GM18505 (cell line): ENCODE data around the gene CNTRL.
"Not testable (repeated sequence)": the region's sequence is repeated elsewhere in the genome, so short reads cannot be mapped to it uniquely, and the experiment has no call there.

Experiments used
- ATAC-seq: cut with Tn5 transposase; IDR thresholded peaks from one replicate; pipeline ENCODE4 v1.9.1; 2021; ENCODE audit not compliant: unreplicated experiment
- POLR2A ChIP-seq: IDR thresholded peaks from 4 replicates; pipeline ENCODE4 v1.6.1; 2011; ENCODE audit warnings: borderline replicate concordance; ENCODE audit not compliant: insufficient read depth, insufficient read length; ENCODE audit errors: extremely low read depth

The CNTRL gene, protein sequence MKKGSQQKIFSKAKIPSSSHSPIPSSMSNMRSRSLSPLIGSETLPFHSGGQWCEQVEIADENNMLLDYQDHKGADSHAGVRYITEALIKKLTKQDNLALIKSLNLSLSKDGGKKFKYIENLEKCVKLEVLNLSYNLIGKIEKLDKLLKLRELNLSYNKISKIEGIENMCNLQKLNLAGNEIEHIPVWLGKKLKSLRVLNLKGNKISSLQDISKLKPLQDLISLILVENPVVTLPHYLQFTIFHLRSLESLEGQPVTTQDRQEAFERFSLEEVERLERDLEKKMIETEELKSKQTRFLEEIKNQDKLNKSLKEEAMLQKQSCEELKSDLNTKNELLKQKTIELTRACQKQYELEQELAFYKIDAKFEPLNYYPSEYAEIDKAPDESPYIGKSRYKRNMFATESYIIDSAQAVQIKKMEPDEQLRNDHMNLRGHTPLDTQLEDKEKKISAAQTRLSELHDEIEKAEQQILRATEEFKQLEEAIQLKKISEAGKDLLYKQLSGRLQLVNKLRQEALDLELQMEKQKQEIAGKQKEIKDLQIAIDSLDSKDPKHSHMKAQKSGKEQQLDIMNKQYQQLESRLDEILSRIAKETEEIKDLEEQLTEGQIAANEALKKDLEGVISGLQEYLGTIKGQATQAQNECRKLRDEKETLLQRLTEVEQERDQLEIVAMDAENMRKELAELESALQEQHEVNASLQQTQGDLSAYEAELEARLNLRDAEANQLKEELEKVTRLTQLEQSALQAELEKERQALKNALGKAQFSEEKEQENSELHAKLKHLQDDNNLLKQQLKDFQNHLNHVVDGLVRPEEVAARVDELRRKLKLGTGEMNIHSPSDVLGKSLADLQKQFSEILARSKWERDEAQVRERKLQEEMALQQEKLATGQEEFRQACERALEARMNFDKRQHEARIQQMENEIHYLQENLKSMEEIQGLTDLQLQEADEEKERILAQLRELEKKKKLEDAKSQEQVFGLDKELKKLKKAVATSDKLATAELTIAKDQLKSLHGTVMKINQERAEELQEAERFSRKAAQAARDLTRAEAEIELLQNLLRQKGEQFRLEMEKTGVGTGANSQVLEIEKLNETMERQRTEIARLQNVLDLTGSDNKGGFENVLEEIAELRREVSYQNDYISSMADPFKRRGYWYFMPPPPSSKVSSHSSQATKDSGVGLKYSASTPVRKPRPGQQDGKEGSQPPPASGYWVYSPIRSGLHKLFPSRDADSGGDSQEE (N-terminal part only)

DNA sequence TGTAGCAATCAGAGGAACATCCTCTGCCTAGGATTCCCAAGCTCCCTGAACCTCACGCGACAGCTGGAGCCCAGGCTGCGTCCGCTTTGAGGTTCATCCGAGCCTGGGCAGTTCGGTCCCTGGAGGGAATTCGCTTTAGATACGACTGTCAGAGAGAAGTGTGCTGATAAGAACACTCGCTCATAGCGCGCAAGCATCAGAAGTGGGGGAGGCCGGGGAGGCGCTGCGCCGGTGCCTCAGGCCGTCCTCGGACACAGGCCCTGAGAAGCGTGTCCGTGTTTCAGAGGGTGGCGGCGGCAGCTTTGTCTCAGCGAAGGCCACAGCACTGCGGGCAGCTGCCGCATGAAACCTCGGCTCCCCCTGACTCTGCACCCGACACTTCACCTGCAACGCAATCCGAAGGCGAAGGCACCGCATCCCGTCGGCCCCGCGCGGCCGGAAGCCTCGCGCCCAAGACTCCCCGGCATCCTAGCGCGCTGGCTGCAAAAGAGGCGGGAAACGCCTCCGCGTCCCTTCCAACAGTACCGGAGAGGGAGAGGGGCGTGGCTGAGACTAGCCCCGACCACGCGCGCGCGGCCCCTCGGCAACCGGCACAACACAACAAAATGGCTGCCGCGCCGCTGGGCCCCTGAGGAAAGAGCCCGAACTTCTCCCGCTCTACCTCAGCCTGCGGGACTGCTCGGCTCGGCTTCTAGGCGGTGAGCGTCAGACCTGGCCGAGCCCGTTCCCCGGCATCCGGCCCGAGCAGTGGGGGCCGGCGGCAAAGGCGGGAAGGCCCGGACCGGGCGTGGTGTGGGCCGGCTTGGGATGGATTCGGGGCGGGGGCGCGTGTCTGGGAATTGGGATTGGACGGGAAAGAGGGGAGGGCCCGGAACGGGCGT, at the start of gene CNTRL:
CNTRL (plus strand) TSS at position 586 of the 881 bp plus-strand sequence. CDS start 13,372 bp downstream, outside the sequence.
- peak; percentile 64 for ATAC-seq
- TF ChIP-seq POLR2A, result peak; percentile 79

DNA sequence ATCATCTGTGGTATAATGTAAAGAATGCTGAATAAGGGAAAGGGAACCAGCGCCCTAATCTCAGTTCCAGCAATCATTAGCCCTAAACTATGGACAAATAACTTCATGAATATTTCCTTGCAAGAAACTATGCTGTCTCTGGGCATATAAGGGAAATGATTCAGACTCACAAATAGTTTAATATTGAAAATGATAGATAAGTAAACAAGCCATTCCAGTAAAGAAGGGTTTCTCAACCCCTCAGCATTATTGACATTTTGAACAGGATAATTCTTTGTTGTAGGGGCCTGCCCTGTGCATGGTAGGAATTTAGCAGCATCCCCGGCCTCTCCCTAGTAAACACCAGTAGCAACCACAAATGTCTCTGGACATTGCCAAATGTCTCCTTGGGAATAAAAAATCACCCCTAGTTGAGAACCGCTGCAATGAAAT, 48.5 kb upstream of the CNTRL start:
- no peak for ATAC-seq
- no peak for TF ChIP-seq POLR2A

DNA sequence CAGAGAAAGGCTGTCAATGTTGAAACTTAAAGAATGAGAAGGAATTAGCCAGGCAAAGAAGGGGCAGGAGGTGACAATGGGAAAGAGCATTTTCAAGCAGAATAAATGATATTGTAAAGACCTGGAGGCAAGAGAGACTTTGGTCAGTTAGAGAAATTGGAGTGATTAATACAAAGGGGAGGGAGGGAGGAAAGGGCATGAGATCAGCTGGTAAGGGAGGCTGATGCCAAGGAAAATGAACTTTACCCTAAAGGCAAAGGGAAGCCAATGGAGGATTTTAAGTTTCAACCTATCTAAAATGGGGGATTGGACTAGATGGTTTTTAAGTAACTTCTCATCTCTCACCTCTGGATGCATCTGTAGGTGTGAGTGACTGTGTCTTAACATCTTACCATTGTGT, 48.0 kb upstream of the CNTRL start:
- ATAC-seq, result no peak

DNA sequence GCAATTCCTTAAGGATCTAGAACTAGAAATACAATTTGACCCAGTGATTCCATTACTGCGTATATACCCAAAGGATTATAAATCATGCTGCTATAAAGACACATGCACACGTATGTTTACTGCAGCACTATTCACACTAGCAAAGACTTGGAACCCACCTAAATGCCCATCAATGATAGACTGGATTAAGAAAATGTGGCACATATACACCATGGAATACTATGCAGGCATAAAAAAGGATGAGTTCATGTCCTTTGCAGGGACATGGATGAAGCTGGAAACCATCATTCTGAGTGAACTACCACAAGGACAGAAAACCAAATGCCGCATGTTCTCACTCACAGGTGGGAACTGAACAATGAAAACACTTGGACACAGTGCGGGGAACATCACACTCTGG, 46.5 kb upstream of the CNTRL start:
- not testable (repeated sequence) for ATAC-seq

More for the DNA sequence above, 48.0 kb upstream of the CNTRL start:
- TF ChIP-seq POLR2A, result no peak

DNA sequence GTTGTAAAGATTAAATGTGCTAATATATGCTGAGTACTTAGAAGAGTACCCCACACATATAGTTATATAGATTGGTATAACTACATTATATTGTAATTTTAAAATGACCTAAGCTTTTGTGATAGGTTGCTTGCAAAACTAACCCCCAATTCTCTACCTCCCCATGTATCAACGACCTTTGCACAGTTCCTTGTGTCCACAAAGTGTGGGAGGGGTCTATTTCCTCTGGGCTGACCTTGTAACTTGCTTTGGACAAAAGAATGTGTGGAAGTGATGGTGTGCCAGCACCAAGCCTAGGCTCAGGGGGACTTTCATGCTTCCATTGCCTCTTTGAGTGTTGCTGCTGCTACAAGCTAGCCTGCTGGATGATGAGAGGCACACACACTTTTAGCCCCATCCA, 45.3 kb upstream of the CNTRL start:
- TF ChIP-seq POLR2A, result no peak
- no peak for ATAC-seq

DNA sequence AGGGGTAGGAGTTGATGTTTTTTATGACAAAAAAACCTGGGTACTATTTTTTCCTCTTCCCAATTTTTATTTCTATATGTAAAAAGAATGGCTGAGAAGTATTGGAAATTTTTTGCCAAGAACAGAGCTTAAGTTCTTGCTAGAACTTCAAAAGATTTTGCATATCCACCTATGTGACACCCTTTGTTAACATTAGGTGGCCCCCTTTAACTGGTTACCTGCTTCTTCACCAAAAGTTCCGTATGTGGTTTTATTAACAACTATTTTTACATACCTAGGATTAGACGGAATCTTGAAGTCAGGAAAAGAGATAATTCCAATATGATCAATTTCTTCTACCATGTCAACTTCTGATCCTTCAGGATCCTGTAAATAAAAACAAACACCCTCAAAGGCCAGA, 40.2 kb upstream of the CNTRL start:
- TF ChIP-seq POLR2A, result no peak
- ATAC-seq, result no peak

DNA sequence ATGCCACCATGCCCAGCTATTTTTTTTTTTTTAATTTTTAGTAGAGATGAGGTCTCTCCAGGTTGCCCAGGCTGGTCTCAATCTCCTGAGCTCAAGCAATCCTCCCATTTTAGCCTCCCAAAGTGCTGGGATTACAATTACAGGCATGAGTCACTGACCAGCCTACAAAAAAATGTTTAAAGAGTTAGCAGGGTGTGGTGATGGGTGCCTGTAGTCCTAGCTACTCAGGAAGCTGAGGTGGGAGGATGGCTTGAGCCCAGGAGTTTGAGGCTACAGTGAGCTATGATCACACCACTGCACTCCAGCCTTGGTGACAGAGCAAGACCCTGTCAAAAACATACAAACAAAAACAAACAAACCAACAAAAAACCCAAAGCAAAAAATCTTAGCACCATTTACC, 39.0 kb upstream of the CNTRL start:
- ATAC-seq, result not testable (repeated sequence)

DNA sequence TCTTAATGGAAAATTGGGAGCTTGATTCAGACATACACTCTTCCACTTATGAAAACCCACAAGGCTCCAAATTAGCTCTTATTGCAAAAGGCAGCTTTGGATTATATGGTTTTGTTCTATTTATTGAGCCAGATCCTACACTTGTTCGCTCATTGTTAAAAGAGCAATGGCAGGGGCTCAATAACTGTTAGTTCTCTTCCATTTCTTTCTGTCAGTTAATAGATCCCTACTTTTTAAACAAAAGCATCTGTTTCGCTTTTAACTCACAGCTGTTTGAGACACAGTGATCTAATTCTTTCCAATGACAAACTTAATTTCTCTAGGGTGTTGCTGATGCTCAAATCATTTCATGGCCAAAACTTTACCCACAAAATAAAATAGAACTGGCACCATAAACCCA, 36.4 kb upstream of the CNTRL start:
- TF ChIP-seq POLR2A, result no peak
- ATAC-seq, result no peak

DNA sequence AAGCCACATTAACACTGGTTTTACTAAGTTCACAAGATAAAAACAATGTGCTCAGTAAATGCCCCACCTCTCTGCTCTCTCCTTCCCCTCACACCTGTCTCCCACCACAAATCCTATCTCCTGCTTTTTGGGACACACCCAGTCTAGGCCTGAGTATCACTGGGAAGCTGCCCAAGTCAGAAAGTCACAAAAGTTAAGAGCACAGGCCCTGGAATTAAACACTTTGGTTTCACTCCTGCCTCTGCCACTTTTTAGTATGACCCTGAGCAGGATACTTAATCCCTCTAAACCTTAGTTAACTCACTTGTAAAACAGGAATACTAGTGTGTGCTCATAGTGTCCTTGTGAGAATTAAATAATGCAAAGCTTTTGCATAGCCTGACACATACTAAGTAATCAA, 36.0 kb upstream of the CNTRL start:
- TF ChIP-seq POLR2A, result no peak
- ATAC-seq, result no peak

DNA sequence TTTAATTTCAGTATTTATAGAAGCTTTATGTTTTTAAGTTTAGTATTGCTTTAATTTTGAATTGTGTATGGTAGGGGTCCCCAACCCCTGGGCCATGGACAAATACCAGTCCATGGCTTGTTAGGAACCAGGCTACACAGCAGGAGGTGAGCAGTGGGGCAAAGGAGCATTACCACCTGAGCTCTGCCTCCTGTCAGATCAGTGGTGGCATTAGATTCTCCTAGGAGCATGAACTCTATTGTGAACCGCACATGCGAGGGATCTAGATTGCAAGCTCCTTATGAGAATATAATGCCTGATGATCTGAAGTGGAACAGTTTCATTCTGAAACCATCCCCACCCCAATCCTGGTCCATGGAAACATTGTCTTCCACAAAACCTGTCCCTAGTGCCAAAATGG, 26.6 kb upstream of the CNTRL start:
- no peak for ATAC-seq
- TF ChIP-seq POLR2A, result no peak

DNA sequence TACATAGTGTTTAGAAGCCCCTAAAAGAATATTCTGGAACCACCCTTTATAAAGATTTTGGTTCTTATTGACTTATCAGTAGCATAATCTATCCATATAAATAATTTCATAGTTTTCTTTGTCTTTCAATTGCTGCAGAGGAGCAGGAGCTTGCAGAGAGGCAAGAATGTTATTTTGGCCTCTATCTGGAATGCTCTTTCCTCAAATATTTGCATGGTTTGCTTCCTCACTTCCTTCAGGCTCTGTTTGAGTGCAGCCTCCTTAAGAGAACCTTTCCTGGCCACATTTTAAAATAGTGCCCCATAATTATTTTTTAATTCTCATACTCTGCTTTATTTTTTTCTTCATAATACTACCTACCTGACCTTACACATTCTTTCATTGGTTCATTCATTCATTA, 26.1 kb upstream of the CNTRL start:
- ATAC-seq, result no peak
- no peak for TF ChIP-seq POLR2A

DNA sequence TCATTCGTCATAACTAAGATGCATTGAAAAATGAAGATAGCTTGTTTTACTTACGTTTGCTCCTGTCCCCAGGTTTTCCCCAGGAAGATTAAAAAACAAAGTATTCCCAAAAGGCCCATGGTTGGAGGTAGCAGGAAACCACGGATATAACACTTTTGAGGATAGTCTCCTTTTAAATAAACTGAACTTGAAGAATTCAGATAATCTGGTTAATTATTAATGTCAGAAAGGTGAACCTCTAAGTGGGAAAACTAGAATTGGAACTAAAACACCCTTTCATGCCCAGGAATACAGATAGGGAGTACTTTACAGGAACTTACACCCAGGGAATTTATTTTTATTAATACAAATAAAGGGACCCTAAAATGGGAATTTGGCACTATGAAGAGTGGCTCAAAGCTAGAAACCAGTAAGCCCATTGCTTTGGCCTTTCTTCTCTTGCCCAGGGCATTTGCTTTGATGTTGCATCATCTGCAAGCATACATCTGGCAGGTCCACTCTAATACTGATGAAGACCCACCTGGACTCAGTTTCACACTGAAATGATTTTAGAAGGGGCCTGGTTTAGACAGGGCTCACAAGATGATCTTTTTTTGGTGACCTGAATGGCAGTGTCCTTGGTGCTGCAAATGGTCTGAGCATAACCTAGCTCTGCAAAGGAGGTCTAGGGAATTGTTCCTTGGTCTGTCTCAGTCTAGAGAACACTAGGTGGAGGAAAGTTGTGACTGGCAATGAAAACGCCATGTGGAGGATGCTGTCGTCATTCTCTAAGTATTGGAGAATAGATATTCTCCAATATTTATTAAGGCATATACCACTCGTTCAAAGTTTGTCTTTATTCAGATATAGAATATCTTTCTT, 24.4 kb upstream of the CNTRL start, which contains the start of gene C5:
C5 (minus strand) TSS at position 148 of the 861 bp plus-strand sequence; CDS start at position 119, 29 bp downstream.
- TF ChIP-seq POLR2A, result no peak
- no peak for ATAC-seq
